DND-41 (cell line): ENCODE measurements around the gene DNAH12.

Experiments used
- EZH2 ChIP-seq: IDR thresholded peaks from 3 replicates; pipeline ENCODE4 v1.6.1; 2012; ENCODE audit warnings: borderline replicate concordance, low read depth, mild to moderate bottlenecking, moderate library complexity, low read length, inconsistent platforms; ENCODE audit not compliant: severe bottlenecking
- TF ChIP-seq, protein P1 (sequence below): IDR thresholded peaks from 2 replicates; pipeline ENCODE4 v1.5.1; 2012; ENCODE audit warnings: borderline replicate concordance, low read length, moderate library complexity, mild to moderate bottlenecking; ENCODE audit not compliant: poor library complexity, severe bottlenecking; ENCODE audit errors: extremely low read depth

DNA sequence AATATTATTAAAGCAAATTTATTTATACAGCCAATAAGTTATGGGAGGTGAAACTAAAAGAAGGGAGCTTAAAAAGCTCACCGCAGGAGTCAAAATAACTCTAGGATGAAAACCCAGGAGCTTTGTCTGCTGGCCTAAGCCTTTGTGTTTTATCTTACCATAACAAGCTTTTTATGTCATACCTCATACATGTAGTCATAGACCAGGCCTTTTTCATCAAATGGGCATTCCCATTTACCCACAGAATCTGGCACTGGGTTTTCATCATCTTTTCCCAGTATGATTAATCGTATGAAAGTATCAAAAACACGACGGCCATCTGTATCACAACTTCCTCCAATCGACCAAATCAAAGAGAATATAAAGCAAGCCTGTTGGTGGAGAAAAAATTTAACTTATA, 122.8 kb downstream of the DNAH12 start:
- TF ChIP-seq, protein P1, sequence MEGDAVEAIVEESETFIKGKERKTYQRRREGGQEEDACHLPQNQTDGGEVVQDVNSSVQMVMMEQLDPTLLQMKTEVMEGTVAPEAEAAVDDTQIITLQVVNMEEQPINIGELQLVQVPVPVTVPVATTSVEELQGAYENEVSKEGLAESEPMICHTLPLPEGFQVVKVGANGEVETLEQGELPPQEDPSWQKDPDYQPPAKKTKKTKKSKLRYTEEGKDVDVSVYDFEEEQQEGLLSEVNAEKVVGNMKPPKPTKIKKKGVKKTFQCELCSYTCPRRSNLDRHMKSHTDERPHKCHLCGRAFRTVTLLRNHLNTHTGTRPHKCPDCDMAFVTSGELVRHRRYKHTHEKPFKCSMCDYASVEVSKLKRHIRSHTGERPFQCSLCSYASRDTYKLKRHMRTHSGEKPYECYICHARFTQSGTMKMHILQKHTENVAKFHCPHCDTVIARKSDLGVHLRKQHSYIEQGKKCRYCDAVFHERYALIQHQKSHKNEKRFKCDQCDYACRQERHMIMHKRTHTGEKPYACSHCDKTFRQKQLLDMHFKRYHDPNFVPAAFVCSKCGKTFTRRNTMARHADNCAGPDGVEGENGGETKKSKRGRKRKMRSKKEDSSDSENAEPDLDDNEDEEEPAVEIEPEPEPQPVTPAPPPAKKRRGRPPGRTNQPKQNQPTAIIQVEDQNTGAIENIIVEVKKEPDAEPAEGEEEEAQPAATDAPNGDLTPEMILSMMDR, result no peak
- TF ChIP-seq EZH2, result no peak
